ENCODE measurements around the gene RSKR. TPM values are rescaled to one million over a fixed set of nuclear protein-coding genes. Genes with fewer than 3 reads are reported as not detected.
"Not testable (repeated sequence)": the region's sequence is repeated elsewhere in the genome, so short reads cannot be mapped to it uniquely, and the experiment has no call there.

RSKR gene
- total RNA-seq, 1 donor from 2014 or later, result 6.9 TPM

DNA sequence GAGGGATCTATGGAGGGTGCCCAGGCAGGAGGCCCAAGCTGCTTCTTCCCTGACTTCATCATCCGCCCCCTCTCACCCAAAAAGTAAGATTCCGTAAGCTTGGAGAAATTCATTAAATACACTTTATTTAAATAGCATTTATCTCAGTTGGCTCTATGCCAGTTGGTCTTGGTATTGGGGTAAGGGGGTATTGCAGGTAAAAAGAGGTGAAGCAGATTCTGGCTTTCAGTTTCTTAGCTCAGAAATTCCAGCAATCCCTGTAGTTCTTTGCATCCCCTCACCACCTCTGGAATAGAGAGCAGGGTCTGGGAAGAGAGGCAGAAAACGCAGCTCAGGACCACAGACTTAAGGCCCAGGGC lies 36.5 kb downstream of the RSKR start:
- no peak for DNase-seq

DNA sequence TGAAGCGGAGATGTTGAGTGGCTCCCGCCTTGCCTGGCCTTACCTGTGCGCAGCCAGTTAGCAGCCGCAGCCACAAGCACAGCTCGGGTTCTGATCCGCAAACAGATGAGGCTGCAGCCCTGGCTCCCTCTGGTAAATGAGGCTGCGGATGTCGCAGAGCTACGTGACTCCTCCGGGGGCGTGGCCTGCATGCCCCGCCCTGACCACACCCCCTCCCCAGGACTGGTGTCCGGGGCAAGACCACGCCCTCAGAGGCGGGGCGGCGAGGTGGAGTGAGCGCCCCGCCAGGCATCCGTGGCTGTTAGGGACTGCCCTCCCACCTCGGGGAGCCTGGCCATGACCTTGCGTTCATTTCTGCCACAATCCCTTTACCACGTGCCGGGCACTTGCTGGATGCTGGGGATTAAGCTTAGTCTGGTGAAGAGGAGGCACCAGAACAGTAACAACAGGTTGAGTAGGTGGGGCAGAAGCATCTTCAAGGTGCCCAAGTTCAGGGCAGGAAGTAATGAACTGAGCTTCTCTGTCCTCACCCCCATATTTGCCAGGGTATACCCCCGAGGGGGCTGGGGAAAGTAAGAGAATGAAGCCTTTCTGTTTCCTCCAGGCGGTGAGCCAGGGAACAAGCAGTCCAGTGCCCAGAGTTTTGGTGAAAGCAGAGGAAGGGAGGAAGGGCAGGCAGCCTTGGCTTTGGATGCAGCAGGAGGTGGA lies 37.1 kb downstream of the RSKR start, which contains the start of gene ALDOC:
Gene ALDOC (minus strand): TSS at position 138 of the 708 bp plus-strand sequence. CDS start 1,363 bp downstream, outside the sequence.
- DNase-seq, result peak; percentile 92

DNA sequence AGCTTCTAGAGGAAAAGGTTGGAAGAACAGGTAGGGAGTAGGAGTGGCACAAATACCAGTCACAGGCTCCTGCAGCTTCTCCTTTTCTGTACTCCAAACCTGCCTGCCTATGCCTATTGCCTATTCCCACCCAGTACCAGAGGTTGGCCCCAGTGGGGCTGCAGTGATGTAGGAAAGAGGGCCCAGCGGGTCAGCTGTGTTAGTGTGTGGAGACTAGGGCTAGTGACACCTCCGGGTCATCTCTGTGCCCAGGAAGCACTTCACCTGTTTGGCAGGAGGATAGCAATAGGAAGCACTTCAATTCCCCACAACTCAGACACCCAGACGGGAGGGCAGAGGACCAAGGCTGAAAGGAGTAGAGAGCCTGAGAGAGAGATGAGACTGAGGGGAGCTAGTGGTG lies 38.0 kb downstream of the RSKR start:
- not testable (repeated sequence) for DNase-seq

DNA sequence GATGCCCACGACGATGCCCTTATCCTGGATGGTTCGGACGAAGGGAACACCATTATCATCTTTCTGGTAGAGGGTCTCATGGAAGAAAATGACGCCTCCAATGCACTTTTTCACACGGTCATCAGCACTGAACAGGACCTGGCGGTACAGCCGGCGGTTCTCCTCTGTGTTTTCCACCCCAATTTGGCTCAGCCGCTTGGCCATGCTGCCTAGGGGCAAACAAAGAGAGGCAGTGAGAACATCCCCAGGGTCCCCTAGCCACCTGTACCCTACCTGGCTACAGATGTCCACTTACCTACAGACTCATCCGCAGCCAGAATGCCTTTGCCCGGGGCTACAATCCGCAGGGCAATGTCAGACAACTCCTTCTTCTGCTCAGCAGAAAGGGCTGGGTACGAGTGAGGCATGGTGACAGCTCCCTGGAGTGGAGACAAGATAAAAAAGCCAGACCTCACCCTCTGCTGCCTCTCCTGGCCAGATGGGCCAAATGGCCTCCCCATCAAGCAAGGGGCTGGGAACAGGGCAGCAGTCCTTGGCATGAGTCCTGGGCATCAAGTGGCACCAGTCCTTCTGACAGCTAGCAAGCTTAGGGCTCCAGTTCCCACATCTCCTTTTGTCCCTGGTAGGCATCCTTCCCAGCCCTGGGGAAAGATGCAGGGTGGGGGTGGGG lies 38.7 kb downstream of the RSKR start:
- no peak for DNase-seq

DNA sequence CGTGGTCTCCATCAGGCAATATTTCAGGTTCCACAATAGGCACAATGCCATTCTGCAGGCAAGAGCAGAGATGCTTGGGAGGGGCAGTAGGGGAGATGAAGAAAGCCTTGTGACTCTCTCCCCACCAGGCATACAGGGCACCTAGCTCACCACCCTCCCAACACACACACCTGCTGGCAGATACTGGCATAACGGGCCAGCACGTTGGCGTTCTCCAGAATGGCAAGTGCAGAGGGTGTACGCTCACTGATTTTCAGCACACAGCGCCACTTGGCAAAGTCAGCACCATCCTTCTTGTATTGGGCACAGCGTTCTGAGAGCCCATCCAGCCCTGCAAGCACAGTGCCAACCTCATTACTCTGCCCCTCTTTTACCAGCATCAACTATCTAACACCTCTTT lies 39.5 kb downstream of the RSKR start:
- no peak for DNase-seq

DNA sequence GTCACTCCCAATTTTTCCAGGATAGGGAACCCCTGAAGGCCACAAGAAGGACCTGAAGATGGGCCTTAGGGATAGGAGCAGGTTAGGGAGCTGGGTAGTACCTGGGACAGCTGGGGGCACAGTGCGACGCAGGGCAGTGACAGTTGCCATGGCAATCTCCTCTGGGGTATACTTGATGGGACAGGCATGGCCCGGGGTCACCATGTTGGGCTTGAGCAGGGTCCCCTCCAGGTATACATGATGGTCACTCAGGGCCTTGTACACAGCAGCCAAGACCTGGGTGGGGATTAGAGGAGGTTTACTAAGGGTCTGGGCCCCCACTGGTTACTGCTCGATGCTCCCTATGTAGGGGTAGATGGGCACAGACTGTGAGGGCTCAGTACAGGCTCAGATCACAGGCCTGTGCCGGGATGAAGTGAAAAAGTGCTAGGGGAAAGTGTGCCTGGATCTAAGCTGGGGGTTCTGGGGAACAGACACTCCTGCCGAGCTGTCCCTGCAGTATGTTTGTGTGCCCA lies 40.0 kb downstream of the RSKR start:
- no peak for DNase-seq

DNA sequence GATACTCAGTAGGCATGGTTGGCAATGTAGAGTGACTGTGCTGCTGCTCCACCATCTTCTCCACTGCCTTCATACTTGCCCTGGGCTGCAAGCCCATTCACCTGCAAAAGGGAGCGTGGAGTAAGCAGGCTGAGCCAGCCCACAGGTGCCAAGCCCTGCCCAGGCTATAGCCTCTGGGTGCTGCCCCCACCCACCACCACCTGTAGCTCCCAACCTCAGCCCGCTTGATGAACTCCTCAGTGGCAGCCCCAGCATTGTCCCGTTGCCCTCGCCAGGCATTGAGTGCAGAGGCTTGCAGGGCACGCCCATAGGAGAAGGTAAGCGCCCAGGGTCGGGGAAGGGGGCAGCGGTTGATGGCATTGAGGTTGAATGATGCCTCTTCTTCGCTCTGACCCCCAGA lies 40.5 kb downstream of the RSKR start:
- DNase-seq, result no peak

DNA sequence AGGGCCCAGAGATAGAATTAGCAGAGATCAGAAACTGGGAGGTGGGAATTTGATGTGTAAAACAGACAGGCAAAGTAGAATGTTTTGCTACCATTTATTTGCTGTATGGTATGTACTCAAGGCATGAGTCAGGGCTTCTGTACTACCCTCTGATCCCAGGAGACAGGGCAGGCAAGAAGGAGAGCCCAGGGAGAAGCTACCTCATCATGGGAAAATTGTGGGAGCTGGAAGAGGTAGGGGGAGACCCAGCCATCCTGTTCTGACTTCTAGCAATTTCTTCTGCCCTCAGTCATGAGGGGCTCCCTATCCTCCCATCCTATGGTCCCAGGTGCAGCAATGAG lies 41.0 kb downstream of the RSKR start:
- no peak for DNase-seq

DNA sequence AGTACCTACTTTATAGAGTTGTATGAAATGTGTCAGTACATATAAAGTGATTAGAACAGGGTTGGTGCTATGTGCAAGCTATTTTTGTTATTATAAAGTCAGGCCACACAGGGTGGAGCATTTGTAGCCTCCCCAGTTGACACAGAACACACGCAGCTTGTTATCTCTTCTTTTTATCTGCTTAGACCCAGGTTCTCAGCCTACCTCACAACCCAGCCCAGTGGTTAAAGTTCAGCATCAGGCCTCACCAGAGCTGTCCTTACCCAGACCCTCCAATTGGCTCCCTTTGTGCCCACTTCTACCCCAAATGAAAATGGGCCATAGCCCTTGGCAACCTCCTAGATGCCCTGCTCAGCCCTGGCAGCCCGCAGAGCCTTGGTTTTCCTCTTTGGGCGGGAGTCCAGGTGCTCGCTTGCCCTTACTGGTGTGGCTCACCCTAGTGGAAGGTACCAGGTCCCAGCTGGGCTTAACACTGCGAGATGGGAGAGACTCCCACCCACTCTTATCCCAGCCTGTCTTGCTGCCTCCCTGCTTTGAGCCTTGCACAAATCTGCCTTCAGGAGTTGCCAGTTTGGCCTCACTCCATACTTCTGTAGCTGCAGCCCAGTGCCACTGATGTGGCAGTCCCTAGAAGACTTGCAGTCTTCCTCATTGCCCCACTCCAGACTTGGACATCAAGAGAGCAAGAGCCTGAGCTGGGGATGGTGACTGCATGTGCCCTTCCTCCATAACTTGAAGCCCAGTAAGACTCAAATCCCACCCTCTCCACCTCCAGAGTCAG lies 41.5 kb downstream of the RSKR start:
- no peak for DNase-seq

DNA sequence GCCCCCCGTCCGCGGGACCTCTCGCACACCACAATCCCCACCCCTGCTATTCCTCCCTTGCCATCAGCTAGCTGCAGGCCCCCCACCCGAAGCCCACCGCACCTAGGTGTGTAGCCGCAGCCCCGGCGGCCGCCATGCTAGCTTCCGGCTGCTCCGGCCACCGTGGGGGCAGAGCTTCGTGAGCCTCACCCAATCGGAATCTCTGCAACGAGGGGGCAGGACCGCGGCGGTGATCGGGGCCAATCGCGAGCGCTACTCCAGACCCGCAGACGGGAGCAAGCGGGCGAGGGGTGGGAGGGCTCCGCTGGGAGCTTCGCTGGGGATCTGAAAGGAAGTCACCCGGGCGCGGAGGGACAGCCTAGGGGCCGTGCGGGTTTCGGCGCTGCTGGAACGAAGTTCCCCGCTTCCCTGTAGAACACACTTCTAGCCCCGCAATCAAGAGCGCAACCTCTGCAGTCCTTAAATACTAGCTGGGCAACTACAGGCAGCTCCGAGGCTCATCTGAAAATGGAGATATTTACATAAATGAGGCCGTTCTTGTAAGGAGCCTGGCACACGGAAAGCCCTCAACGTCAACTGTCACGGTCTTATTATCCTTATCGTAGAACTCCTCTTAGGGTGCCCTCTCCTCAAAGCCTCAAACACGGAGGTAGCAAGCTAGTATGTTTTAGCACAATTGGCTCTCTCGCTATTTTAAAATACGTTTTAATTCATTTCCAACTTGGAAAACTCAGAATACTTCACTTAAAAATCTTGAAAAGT lies 42.4 kb downstream of the RSKR start, which contains the start of gene PIGS:
Gene PIGS (minus strand): TSS at position 164 of the 762 bp plus-strand sequence. CDS start 28 bp downstream, at position 136.
- DNase-seq, result peak; percentile 94

DNA sequence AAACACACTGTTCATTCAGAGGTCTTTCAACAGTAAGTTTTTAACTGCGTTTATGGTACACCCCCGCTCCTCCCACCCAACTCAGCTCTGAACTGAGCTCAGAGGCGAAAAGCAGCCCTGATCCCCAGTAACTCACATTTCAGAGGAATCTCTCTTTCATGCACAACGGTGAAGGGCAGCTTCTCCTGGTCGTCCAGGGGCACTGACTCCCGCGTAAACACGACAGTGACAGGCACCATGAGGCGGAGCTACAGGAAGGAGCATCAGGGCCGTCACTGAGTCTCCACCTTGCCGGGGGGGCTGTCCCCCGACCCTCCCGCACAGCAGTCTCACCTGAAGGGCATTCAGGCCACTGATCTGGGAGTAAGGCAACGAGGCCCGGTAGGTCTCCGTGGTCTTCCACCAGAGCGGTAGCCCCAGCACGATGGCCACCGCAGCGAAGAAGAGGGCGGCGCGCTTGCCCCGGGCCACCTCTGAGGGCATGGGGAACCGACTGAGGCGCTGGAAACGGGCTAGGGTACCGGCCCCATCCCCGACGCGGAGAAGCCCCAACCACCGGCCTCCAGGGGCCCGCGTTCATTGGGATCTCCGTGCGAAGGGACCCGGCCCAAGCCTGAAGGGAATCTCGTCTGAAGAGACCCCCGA lies 43.1 kb downstream of the RSKR start:
- no peak for DNase-seq

DNA sequence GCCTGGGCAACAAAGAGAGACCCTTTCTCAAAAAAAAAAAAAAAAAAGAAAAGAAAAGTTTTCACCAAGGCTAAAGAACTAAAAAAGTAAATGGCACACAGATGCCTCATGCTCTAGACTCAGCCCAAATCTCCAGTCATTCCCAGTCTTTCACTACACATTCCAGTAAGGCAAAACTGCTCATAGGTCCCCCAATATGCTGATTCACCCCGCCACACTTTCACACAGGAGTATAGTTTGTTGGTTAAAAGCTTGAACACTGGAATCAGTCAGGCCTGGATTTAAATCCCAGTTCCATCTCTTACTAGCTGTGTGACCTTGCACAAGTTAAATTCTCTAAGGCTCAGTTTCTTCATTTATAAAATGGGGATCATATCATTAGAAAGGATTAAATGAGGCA lies 44.5 kb downstream of the RSKR start:
- no peak for DNase-seq

DNA sequence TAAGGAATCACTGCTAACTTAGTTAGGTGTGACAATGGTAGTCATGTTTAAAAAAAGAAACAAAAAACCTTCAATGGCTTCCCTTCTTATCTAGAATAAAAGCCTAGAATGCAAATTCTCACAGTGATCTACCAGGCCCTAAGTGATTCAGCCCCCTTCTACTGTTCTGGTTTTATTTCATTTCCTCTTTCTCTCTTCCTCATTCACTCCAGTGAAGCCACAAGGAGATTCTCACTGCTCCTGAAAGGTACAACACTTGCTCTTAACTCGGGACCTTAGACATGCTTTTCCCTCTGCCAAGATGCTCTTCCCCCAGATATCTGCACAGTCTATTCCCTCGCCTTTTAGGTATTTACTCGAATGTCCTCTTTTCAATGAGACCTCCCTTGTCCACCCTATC lies 46.4 kb downstream of the RSKR start:
- no peak for DNase-seq

DNA sequence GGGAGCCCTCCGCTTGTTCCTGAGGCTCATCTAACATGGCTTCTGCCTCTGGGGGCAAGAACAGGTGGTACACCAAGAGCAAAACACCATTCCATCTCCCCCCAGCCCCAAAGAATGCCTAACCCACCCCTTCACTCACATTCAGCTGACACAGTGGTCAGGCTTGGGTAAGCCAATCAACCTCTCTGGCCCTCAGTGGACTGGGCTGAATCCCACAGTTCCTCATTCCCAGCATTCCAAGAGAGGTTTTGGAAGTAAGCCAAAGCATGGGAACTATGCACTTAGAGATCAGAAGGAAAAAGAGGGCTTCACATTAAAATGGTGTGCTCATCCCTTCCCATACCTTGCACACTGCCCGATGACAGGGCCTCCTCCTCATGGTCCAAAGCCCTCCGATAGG lies 50.5 kb downstream of the RSKR start:
- peak; percentile 19 for DNase-seq

Other genes starting within 250 kb of the RSKR start
- not detected for gene SEBOX, start 249.0 kb downstream of the RSKR start, total RNA-seq
- gene VTN, start 243.9 kb downstream of the RSKR start, total RNA-seq, result 1.0 TPM
- 11.4 TPM for gene SARM1, start 242.5 kb downstream of the RSKR start, total RNA-seq
- gene SLC46A1, start 208.0 kb downstream of the RSKR start, total RNA-seq, result 6.5 TPM
- gene SLC13A2, start 140.5 kb downstream of the RSKR start, total RNA-seq, result 1.1 TPM
- gene FOXN1, start 107.8 kb downstream of the RSKR start, total RNA-seq, result 0.21 TPM
- 15.1 TPM for gene UNC119, start 61.6 kb downstream of the RSKR start, total RNA-seq
- gene PIGS, start 42.7 kb downstream of the RSKR start, total RNA-seq, result 52.4 TPM
- 10.7 TPM for gene ALDOC, start 37.3 kb downstream of the RSKR start, total RNA-seq
- 12.0 TPM for gene SPAG5, start 15.2 kb downstream of the RSKR start, total RNA-seq
- 104 TPM for gene BLTP2, start 31.0 kb upstream of the RSKR start, total RNA-seq
- 41.4 TPM for gene SDF2, start 47.7 kb upstream of the RSKR start, total RNA-seq
- gene SUPT6H, start 48.0 kb upstream of the RSKR start, total RNA-seq, result 51.7 TPM
- 0.21 TPM for gene PROCA1, start 97.7 kb upstream of the RSKR start, total RNA-seq
- gene RAB34, start 103.7 kb upstream of the RSKR start, total RNA-seq, result 78.9 TPM
- gene RPL23A, start 105.8 kb upstream of the RSKR start, total RNA-seq, result 554 TPM
- not detected for gene TLCD1, start 112.0 kb upstream of the RSKR start, total RNA-seq
- gene NEK8, start 114.6 kb upstream of the RSKR start, total RNA-seq, result 4.1 TPM
- 18.6 TPM for gene TRAF4, start 129.8 kb upstream of the RSKR start, total RNA-seq
- 3.2 TPM for gene FAM222B, start 228.6 kb upstream of the RSKR start, total RNA-seq
- gene ERAL1, start 240.8 kb upstream of the RSKR start, total RNA-seq, result 30.4 TPM